ENCODE data around the gene PIGC.

GRCh38 chr1:172476218-172476811 lies 32.4 kb upstream of the PIGC start:
- TF ChIP-seq POLR2A (IDR thresholded peaks at IDR 0.05) (no peak), CTCF (IDR thresholded peaks at IDR 0.05) (no peak)
